Measurements from ENCODE around the gene B9D2.

GRCh38 chr19:41373993-41374392 is 10.0 kb upstream of the B9D2 start:
- TF ChIP-seq GATA3 (IDR thresholded peaks at IDR 0.05; ENCODE audit: low read depth, low read length) (no peak), GATA2 (IDR thresholded peaks at IDR 0.05; ENCODE audit: low read depth, low read length) (no peak)
